Gastroesophageal sphincter (tissue), 3 donors: ENCODE measurements around the gene CAMSAP3.

Source experiments
- CTCF ChIP-seq, 4 experiments: fragments of 200-600 bp in 2 of 4; fragments of 450-650 bp in 2 of 4; sonication (generic) in 1 of 4; IDR thresholded peaks; one replicate each; pipeline ENCODE4 v1.5.1; 2017 to 2019; ENCODE audit warnings: antibody characterized with exemption in 4 of 4, mild to moderate bottlenecking in 2 of 4, moderate library complexity in 2 of 4
- EP300 ChIP-seq: sonication (generic); formaldehyde crosslinking; IDR thresholded peaks from one replicate; pipeline ENCODE4 v1.6.1; 2017; ENCODE audit warnings: antibody characterized with exemption, mild to moderate bottlenecking
- POLR2A ChIP-seq, 2 donors: fragments of 450-650 bp; IDR thresholded peaks; one replicate each; pipeline ENCODE4 v1.6.1; 2017; ENCODE audit warnings: antibody characterized with exemption in 2 of 2, mild to moderate bottlenecking in 2 of 2, moderate library complexity in 1 of 2
- POLR2AphosphoS5 ChIP-seq: sonication (generic); formaldehyde crosslinking; IDR thresholded peaks from one replicate; pipeline ENCODE4 v1.6.1; 2017; ENCODE audit warnings: antibody characterized with exemption

GRCh38 chr19:7622933-7623685 lies 27.4 kb downstream of the CAMSAP3 start:
- TF ChIP-seq CTCF (IDR thresholded peaks at IDR 0.05) (no peak), POLR2A (IDR thresholded peaks at IDR 0.05) (no peak), EP300 (no peak), POLR2AphosphoS5 (no peak)
